Transverse colon (tissue), 4 donors: ENCODE data around the gene TJAP1. TPM values are rescaled to one million over a fixed set of nuclear protein-coding genes. Genes with fewer than 3 reads are reported as not detected.
"Not testable (repeated sequence)": the region's sequence is repeated elsewhere in the genome, so short reads cannot be mapped to it uniquely, and the experiment has no call there.

ENCODE experiments used
- DNase-seq: peaks from one replicate; pipeline ENCODE4 v3.0.0-alpha.2; 2019
- H3K27ac ChIP-seq, 4 donors: fragments of 200-600 bp; sonication (generic); 2 replicates each; pipeline ENCODE4 v1.5.1; 2016 to 2018; ENCODE audit warnings: inconsistent platforms in 4 of 4
- H3K27me3 ChIP-seq: fragments of 200-600 bp; sonication (generic); 2 replicates; pipeline ENCODE4 v1.5.1; 2017; ENCODE audit warnings: inconsistent platforms
- H3K36me3 ChIP-seq, 4 donors: fragments of 200-600 bp; sonication (generic); 2 replicates each; pipeline ENCODE4 v1.5.1; 2017 to 2019; ENCODE audit warnings: inconsistent platforms in 4 of 4
- H3K4me1 ChIP-seq, 4 donors: fragments of 200-600 bp; sonication (generic); 2 replicates each; pipeline ENCODE4 v1.5.1; 2017 to 2020; ENCODE audit warnings: inconsistent platforms in 4 of 4
- H3K4me3 ChIP-seq, 4 donors: fragments of 200-600 bp; sonication (generic); 1 replicate in 1 of 4; 2 replicates in 3 of 4; pipeline versions ENCODE4 v1.5.1 to v1.6.1; 2017 to 2019; ENCODE audit warnings: inconsistent platforms in 4 of 4
- H3K9me3 ChIP-seq, 2 donors: fragments of 200-600 bp; sonication (generic); 2 replicates each; pipeline ENCODE4 v1.5.1; 2017 to 2019; ENCODE audit warnings: inconsistent platforms in 2 of 2
- EP300 ChIP-seq: sonication (generic); formaldehyde crosslinking; IDR thresholded peaks from one replicate; pipeline ENCODE4 v1.6.1; 2017; ENCODE audit warnings: antibody characterized with exemption, low read depth
- POLR2A ChIP-seq: fragments of 450-650 bp; IDR thresholded peaks from one replicate; pipeline ENCODE4 v1.6.1; 2016; ENCODE audit warnings: antibody characterized with exemption, mild to moderate bottlenecking, moderate library complexity
- POLR2AphosphoS5 ChIP-seq, 3 donors: sonication (generic); formaldehyde crosslinking; IDR thresholded peaks; one replicate each; pipeline ENCODE4 v1.6.1; 2016; ENCODE audit warnings: antibody characterized with exemption in 3 of 3
- WGBS, 2 donors: methylation state at CpG; one replicate each; pipeline ENCODE4 v1.1.5; 2018; ENCODE audit warnings: low coverage in 1 of 2; 5-methylcytosine and 5-hydroxymethylcytosine counted together
- in situ Hi-C, 4 donors: fragments of 200-750 bp; cut with MboI; loops; one replicate each; pipeline versions ENCODE4 v1.15.0 to v1.15.1; 2017; ENCODE audit warnings: low sequenced_read_pairs in 3 of 4, low pct_ligation_motif_present in 1 of 4, low pct_unique_long_range_greater_than_20kb in 1 of 4
- intact Hi-C: fragments of 100-400 bp; cut with DNase I; formaldehyde crosslinking; loops from one replicate; pipeline ENCODE4 v1.15.1; 2023; ENCODE audit warnings: low total_unique reads
- total RNA-seq, 4 donors: library from RNA; depleted of rRNA; stranded (reverse); fragments of >200 nt; gene quantifications; one replicate each; pipeline ENCODE4 v1.1.0, GENCODE V29; 2016
- TF ChIP-seq, protein P1 (sequence below), 5 experiments: fragments of 200-600 bp in 3 of 5; fragments of 450-650 bp in 2 of 5; sonication (generic) in 3 of 5; IDR thresholded peaks; 1 replicate in 2 of 5; 2 replicates in 3 of 5; pipeline ENCODE4 v1.5.1; 2016 to 2017; ENCODE audit warnings: antibody characterized with exemption in 5 of 5, inconsistent platforms in 3 of 5, mild to moderate bottlenecking in 2 of 5, moderate library complexity in 1 of 5

Gene TJAP1
- total RNA-seq, 4 donors from 2014 or later, result 10.9 to 22.4 (median 17.9) TPM

DNA sequence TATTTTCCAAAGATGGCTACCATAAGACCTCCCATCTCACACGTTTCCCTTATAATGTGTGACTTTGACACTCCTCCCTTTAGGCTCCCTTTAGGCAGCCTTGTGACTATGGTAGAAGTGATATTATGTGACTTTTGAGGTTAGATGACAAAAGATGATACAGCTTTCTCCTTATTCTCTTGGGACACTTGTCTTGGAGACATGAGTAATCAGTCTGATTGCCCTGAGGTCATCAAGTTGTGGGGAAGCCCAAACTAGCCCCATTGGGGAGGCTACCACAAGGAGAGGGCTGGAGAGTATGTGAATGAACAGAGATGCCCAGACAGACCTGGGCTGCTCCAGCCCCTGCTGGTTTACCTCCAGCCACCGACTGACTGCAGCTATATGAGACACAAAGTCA lies 11.4 kb upstream of the TJAP1 start:
- WGBS, 2 donors, result 40 to 76% methylated on average over 1 to 2 of the region's 2 CpGs
- TF ChIP-seq, protein P1, sequence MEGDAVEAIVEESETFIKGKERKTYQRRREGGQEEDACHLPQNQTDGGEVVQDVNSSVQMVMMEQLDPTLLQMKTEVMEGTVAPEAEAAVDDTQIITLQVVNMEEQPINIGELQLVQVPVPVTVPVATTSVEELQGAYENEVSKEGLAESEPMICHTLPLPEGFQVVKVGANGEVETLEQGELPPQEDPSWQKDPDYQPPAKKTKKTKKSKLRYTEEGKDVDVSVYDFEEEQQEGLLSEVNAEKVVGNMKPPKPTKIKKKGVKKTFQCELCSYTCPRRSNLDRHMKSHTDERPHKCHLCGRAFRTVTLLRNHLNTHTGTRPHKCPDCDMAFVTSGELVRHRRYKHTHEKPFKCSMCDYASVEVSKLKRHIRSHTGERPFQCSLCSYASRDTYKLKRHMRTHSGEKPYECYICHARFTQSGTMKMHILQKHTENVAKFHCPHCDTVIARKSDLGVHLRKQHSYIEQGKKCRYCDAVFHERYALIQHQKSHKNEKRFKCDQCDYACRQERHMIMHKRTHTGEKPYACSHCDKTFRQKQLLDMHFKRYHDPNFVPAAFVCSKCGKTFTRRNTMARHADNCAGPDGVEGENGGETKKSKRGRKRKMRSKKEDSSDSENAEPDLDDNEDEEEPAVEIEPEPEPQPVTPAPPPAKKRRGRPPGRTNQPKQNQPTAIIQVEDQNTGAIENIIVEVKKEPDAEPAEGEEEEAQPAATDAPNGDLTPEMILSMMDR (IDR thresholded peaks at IDR 0.05), result no peak
- no peak for TF ChIP-seq EP300
- TF ChIP-seq POLR2A, result no peak
- TF ChIP-seq POLR2AphosphoS5 (IDR thresholded peaks at IDR 0.05), result no peak
- no peaks in the 10 kb centered on the region for H3K9me3 ChIP-seq
- no peak overlapping the region for H3K27ac ChIP-seq
- intact Hi-C loops (no loop called here), in situ Hi-C loops (no loop called here)
- no peak overlapping the region for H3K4me3 ChIP-seq
- H3K27me3 ChIP-seq, result peaks cover 49% of the 10 kb centered on the region
- H3K36me3 ChIP-seq, result no peaks in the 10 kb centered on the region
- no peak for DNase-seq
- H3K4me1 ChIP-seq, result no peaks in the 10 kb centered on the region

GRCh38 chr6:43467265-43467664 lies 10.1 kb upstream of the TJAP1 start:
- DNase-seq, result not testable (repeated sequence)

DNA sequence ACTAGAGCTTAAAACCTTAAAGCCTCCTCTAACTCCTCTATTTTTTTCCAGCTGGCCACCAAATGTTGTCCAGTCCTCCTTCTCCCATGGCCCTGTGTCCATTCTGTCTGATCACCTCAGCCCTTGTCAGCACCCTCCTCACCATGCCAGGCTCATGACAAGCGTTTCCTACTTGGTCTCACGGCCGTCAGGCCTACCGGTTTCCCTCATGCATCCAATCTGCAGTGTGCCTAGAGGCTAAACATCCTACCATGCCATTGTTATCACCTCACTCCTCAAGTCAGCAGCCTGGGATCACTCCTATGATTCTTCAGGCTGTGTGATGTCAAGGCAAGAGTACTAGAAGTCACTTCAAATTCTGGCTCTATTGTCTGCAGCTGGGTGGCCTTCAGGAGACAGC lies 9.6 kb upstream of the TJAP1 start:
- intact Hi-C loops, result no loop called here
- Histone ChIP-seq H3K4me3 (no peak overlapping the region), H3K4me1 (no peaks in the 10 kb centered on the region), H3K27ac (no peak overlapping the region), H3K9me3 (no peaks in the 10 kb centered on the region), H3K27me3 (peaks cover 34% of the 10 kb centered on the region), H3K36me3 (no peaks in the 10 kb centered on the region)
- 84 to 85% methylated on average over 4 of the region's 4 CpGs for WGBS, 2 donors
- TF ChIP-seq POLR2AphosphoS5 (IDR thresholded peaks at IDR 0.05) (no peak), EP300 (no peak), POLR2A (no peak)
- TF ChIP-seq, protein P1 (IDR thresholded peaks at IDR 0.05), result no peak
- DNase-seq, result no peak
- in situ Hi-C loops, result no loop called here

More at GRCh38 chr6:43467265-43467664, 10.1 kb upstream of the TJAP1 start:
- in situ Hi-C loops, H3K36me3 ChIP-seq, intact Hi-C loops, H3K27ac ChIP-seq, H3K4me3 ChIP-seq, H3K9me3 ChIP-seq, H3K4me1 ChIP-seq: not testable (repeated sequence)
- 51 to 60% methylated on average over 4 to 5 of the region's 5 CpGs for WGBS, 2 donors
- H3K27me3 ChIP-seq, result peaks cover 39% of the 10 kb centered on the region

GRCh38 chr6:43468240-43468639 lies 9.1 kb upstream of the TJAP1 start:
- Histone ChIP-seq H3K27ac (no peak overlapping the region), H3K9me3 (no peaks in the 10 kb centered on the region), H3K4me1 (no peaks in the 10 kb centered on the region), H3K36me3 (no peaks in the 10 kb centered on the region), H3K4me3 (no peak overlapping the region), H3K27me3 (peaks cover 29% of the 10 kb centered on the region)
- in situ Hi-C loops (no loop called here), intact Hi-C loops (no loop called here)
- DNase-seq, result no peak
- WGBS, 2 donors, result 71 to 78% methylated on average over 1 to 4 of the region's 4 CpGs
- no peak for TF ChIP-seq POLR2A
- TF ChIP-seq, protein P1 (IDR thresholded peaks at IDR 0.05), result no peak
- no peak for TF ChIP-seq POLR2AphosphoS5 (IDR thresholded peaks at IDR 0.05)
- TF ChIP-seq EP300, result no peak
